ENCODE results near the gene NUCB1. TPM values are rescaled to one million over a fixed set of nuclear protein-coding genes. Genes with fewer than 3 reads are reported as not detected.
A peak's percentile ranks its signal among the peaks of the same experiment; 100 is the strongest.
"Not testable (repeated sequence)": the region's sequence is repeated elsewhere in the genome, so short reads cannot be mapped to it uniquely, and the experiment has no call there.

Gene NUCB1
- total and polyA plus RNA-seq, 7 experiments from 2014 or later, result 70.5 to 252 (median 142) TPM

GRCh38 chr19:48873476-48874302 is 26.4 kb upstream of the NUCB1 start:
- H3K9me3 Mint-ChIP-seq, result peaks cover 0 to 15% (median 0%) of the 10 kb centered on the region in 11 donors
- peak overlapping the region; percentile 94 to 100 (median 99) for H3K27ac Mint-ChIP-seq
- peaks cover 26 to 60% (median 41%) of the 10 kb centered on the region in 7 donors for H3K4me1 Mint-ChIP-seq
- ATAC-seq (no peak), DNase-seq (peak in 5 of 9 donors; percentile 21 to 36 (median 28))
- H3K4me1 ChIP-seq (ENCODE audit: control insufficient read depth in 2 of 2, insufficient read depth in 2 of 2, low read length in 2 of 2), result peaks cover 34 to 36% of the 10 kb centered on the region in 2 donors
- POLR2A ChIA-PET, result interaction anchor here (0.6 to 3.3 kb wide), 13 partner anchors 22 to 228 kb away, joined by 3 to 13 read pairs (median 4); partner anchors contain the start of genes DHDH, FTL, NUCB1 and RUVBL2
- peak overlapping the region; percentile 86 for H3K4me3 ChIP-seq (ENCODE audit: low read length)
- H3K27ac ChIP-seq (ENCODE audit: low read depth, low read length), result peak overlapping the region; percentile 99
- CTCF ChIA-PET, result interaction anchor here (0.7 to 4.9 kb wide), 2 partner anchors 27 to 97 kb away, joined by 3 to 16 read pairs; no protein-coding TSS in a partner anchor
- H3K27me3 ChIP-seq (ENCODE audit: control insufficient read depth in 2 of 2, insufficient read depth in 2 of 2, low read length in 2 of 2), result no peaks in the 10 kb centered on the region
- H3K36me3 Mint-ChIP-seq, result peaks cover 0 to 41% (median 13%) of the 10 kb centered on the region in 5 donors
- H3K27me3 Mint-ChIP-seq, result peaks cover 0 to 8% (median 0%) of the 10 kb centered on the region in 5 donors
- peaks cover 0 to 33% (median 0%) of the 10 kb centered on the region in 3 experiments for H3K36me3 ChIP-seq (ENCODE audit: control insufficient read depth in 2 of 3, insufficient read depth in 3 of 3, low read length in 3 of 3)
- no peaks in the 10 kb centered on the region for H3K9me3 ChIP-seq (ENCODE audit: control insufficient read depth in 2 of 3, low read length in 3 of 3)
- H3K4me3 Mint-ChIP-seq, result peak overlapping the region; percentile 94 to 100 (median 98)
- intact Hi-C loops (cut with micrococcal nuclease), result loop anchor here (1.0 to 5.0 kb wide), 11 partner anchors 59 to 1761 kb away; partner anchors contain the start of genes BAX (in 2 of the 2), FTL (in 2 of the 2), DBP (in 1 of the 2) and DHDH (in 1 of the 2)

GRCh38 chr19:48874303-48875135 is 25.6 kb upstream of the NUCB1 start:
- DNase-seq (peak in 4 of 9 donors; percentile 24 to 43 (median 36)), ATAC-seq (peak; percentile 1)
- POLR2A ChIA-PET, result interaction anchor here (0.6 to 3.3 kb wide), 13 partner anchors 21 to 239 kb away, joined by 3 to 13 read pairs (median 5); partner anchors contain the start of genes FTL and NUCB1
- Histone ChIP-seq H3K27ac (ENCODE audit: low read depth, low read length) (peak overlapping the region; percentile 99), H3K36me3 (ENCODE audit: control insufficient read depth in 2 of 3, insufficient read depth in 3 of 3, low read length in 3 of 3) (peaks cover 0 to 33% (median 0%) of the 10 kb centered on the region in 3 experiments), H3K9me3 (ENCODE audit: control insufficient read depth in 2 of 3, low read length in 3 of 3) (no peaks in the 10 kb centered on the region), H3K27me3 (ENCODE audit: control insufficient read depth in 2 of 2, insufficient read depth in 2 of 2, low read length in 2 of 2) (no peaks in the 10 kb centered on the region), H3K4me1 (ENCODE audit: control insufficient read depth in 2 of 2, insufficient read depth in 2 of 2, low read length in 2 of 2) (peaks cover 34 to 36% of the 10 kb centered on the region in 2 donors), H3K4me3 (ENCODE audit: low read length) (no peak overlapping the region)
- Mint-ChIP-seq H3K9me3 (peaks cover 0 to 15% (median 0%) of the 10 kb centered on the region in 11 donors), H3K36me3 (peaks cover 0 to 43% (median 13%) of the 10 kb centered on the region in 5 donors), H3K4me1 (peaks cover 26 to 61% (median 41%) of the 10 kb centered on the region in 7 donors), H3K27ac (peak overlapping the region; percentile 94 to 100 (median 99)), H3K27me3 (peaks cover 0 to 8% (median 0%) of the 10 kb centered on the region in 5 donors), H3K4me3 (peak overlapping the region; percentile 94 to 100 (median 98))
- CTCF ChIA-PET, result interaction anchor here (0.6 to 4.9 kb wide), 4 partner anchors 19 to 220 kb away, joined by 3 to 16 read pairs (median 4); no protein-coding TSS in a partner anchor
- intact Hi-C loops (cut with micrococcal nuclease), result loop anchor here (1.0 to 5.0 kb wide), 4 partner anchors 26 to 119 kb away; partner anchors contain the start of genes NUCB1 (in 2 of the 2), BAX (in 1 of the 2), DHDH (in 1 of the 2) and GYS1 (in 1 of the 2)

GRCh38 chr19:48876043-48876981 is 23.8 kb upstream of the NUCB1 start:
- H3K27me3 Mint-ChIP-seq; H3K27me3 ChIP-seq (ENCODE audit: control insufficient read depth in 2 of 2, insufficient read depth in 2 of 2, low read length in 2 of 2); H3K9me3 ChIP-seq (ENCODE audit: control insufficient read depth in 2 of 3, low read length in 3 of 3); ATAC-seq; intact Hi-C loops (cut with micrococcal nuclease); H3K4me3 ChIP-seq (ENCODE audit: low read length): not testable (repeated sequence)
- peaks cover 0 to 44% (median 13%) of the 10 kb centered on the region in 5 donors for H3K36me3 Mint-ChIP-seq
- H3K27ac Mint-ChIP-seq, result peak overlapping the region; percentile 3 to 100 (median 94)
- peaks cover 0 to 18% (median 0%) of the 10 kb centered on the region in 11 donors for H3K9me3 Mint-ChIP-seq
- H3K4me1 Mint-ChIP-seq, result peaks cover 26 to 61% (median 41%) of the 10 kb centered on the region in 7 donors
- peak overlapping the region in 8 of 10 donors; percentile 10 to 99 (median 80) for H3K4me3 Mint-ChIP-seq
- peak in 4 of 9 donors; percentile 31 to 60 (median 42) for DNase-seq
- POLR2A ChIA-PET, result interaction anchor here (1.4 to 3.3 kb wide), 4 partner anchors 20 to 91 kb away, joined by 5 to 13 read pairs (median 10); partner anchors contain the start of genes DHDH and FTL
- Histone ChIP-seq H3K4me1 (ENCODE audit: control insufficient read depth in 2 of 2, insufficient read depth in 2 of 2, low read length in 2 of 2) (peaks cover 34 to 36% of the 10 kb centered on the region in 2 donors), H3K27ac (ENCODE audit: low read depth, low read length) (peak overlapping the region; percentile 99), H3K36me3 (ENCODE audit: control insufficient read depth in 2 of 3, insufficient read depth in 3 of 3, low read length in 3 of 3) (peaks cover 0 to 33% (median 0%) of the 10 kb centered on the region in 3 experiments)
- CTCF ChIA-PET, result interaction anchor here (4.9 kb wide), 1 partner anchor 95 kb away, joined by 16 read pairs; no protein-coding TSS in a partner anchor

- H3K27me3 ChIP-seq (ENCODE audit: control insufficient read depth in 2 of 2, insufficient read depth in 2 of 2, low read length in 2 of 2), result no peaks in the 10 kb centered on the region
- no peak overlapping the region for H3K27ac ChIP-seq (ENCODE audit: low read depth, low read length)
- H3K9me3 ChIP-seq (ENCODE audit: control insufficient read depth in 2 of 3, low read length in 3 of 3), result no peaks in the 10 kb centered on the region
- intact Hi-C loops (cut with micrococcal nuclease), result no loop called here
- ATAC-seq (no peak), DNase-seq (peak in 1 of 9 donors; percentile 21)
- H3K4me3 Mint-ChIP-seq, result peak overlapping the region in 4 of 10 donors; percentile 0 to 30 (median 25)
- peak overlapping the region in 4 of 9 donors; percentile 1 to 89 (median 42) for H3K27ac Mint-ChIP-seq
- peaks cover 0 to 27% (median 0%) of the 10 kb centered on the region in 3 experiments for H3K36me3 ChIP-seq (ENCODE audit: control insufficient read depth in 2 of 3, insufficient read depth in 3 of 3, low read length in 3 of 3)
- peaks cover 32 to 34% of the 10 kb centered on the region in 2 donors for H3K4me1 ChIP-seq (ENCODE audit: control insufficient read depth in 2 of 2, insufficient read depth in 2 of 2, low read length in 2 of 2)
- POLR2A ChIA-PET, result interaction anchor here (0.6 to 0.8 kb wide), 2 partner anchors 11 to 23 kb away, joined by 3 read pairs; no protein-coding TSS in a partner anchor
- peaks cover 0 to under 1% (median 0%) of the 10 kb centered on the region in 5 donors for H3K27me3 Mint-ChIP-seq
- peaks cover 26 to 54% (median 34%) of the 10 kb centered on the region in 7 donors for H3K4me1 Mint-ChIP-seq
- CTCF ChIA-PET, result no interaction called here
- peaks cover 0 to 17% (median 0%) of the 10 kb centered on the region in 11 donors for H3K9me3 Mint-ChIP-seq
- peaks cover 0 to 47% (median 13%) of the 10 kb centered on the region in 5 donors for H3K36me3 Mint-ChIP-seq
- H3K4me3 ChIP-seq (ENCODE audit: low read length), result no peak overlapping the region
Observed at GRCh38 chr19:48877855-48878195, 22.3 kb upstream of the NUCB1 start.

Data from naive thymus-derived CD4-positive, alpha-beta T cell (primary cell).